H1 (cell line): ENCODE measurements around the gene DLX5. TPM values are rescaled to one million over a fixed set of nuclear protein-coding genes. Genes with fewer than 3 reads are reported as not detected.

Experiments
- CTCF ChIA-PET: fragments of 300-600 bp; sonication (Branson Sonifier 250); formaldehyde crosslinking; loops from one replicate; lab custom pipeline; 2021; ENCODE audit not compliant: partially characterized antibody; lab: Charles Lee
- POLR2A ChIA-PET: fragments of 300-600 bp; sonication (Branson Sonifier 250); formaldehyde crosslinking; loops from one replicate; lab custom pipeline; 2021; ENCODE audit warnings: inconsistent platforms; ENCODE audit not compliant: partially characterized antibody; lab: Charles Lee
- DNase-seq, 2 experiments: peaks; one replicate each; pipeline versions ENCODE4 v3.0.0 to v3.0.0-alpha.2; 2010 to 2022; ENCODE audit warnings: low spot score in 2 of 2, low read depth in 1 of 2, mixed read lengths in 1 of 2
- FAIRE-seq: peaks from 2 replicates; lab custom pipeline; 2011; peaks lifted over from hg19 to GRCh38; lab: Jason Lieb, UNC
- H2AFZ ChIP-seq: 2 replicates; pipeline ENCODE4 v1.8.1; 2012; ENCODE audit warnings: low read length, inconsistent platforms
- H2AK5ac ChIP-seq: 2 replicates; pipeline ENCODE4 v1.6.1; 2013; ENCODE audit warnings: low read depth, low read length
- H2BK120ac ChIP-seq: replicated peaks from 2 replicates; pipeline ENCODE3; 2013; ENCODE audit warnings: low read depth, low read length, inconsistent platforms
- H2BK12ac ChIP-seq: 2 replicates; pipeline ENCODE4 v1.6.1; 2013; ENCODE audit warnings: low read depth, low read length
- H2BK15ac ChIP-seq: 2 replicates; pipeline ENCODE4 v1.6.1; 2013; ENCODE audit warnings: low read length
- H2BK20ac ChIP-seq: 2 replicates; pipeline ENCODE4 v1.6.1; 2013; ENCODE audit warnings: low read length
- H2BK5ac ChIP-seq: 2 replicates; pipeline ENCODE4 v1.6.1; 2013; ENCODE audit warnings: low read depth, low read length
- H3K14ac ChIP-seq: 2 replicates; pipeline ENCODE4 v1.6.1; 2013; ENCODE audit warnings: inconsistent platforms; ENCODE audit not compliant: insufficient read length
- H3K18ac ChIP-seq: 2 replicates; pipeline ENCODE4 v1.6.1; 2013; ENCODE audit warnings: low read length; ENCODE audit errors: extremely low read depth
- H3K23ac ChIP-seq: 2 replicates; pipeline ENCODE4 v1.6.1; 2013; ENCODE audit warnings: inconsistent platforms; ENCODE audit not compliant: insufficient read length
- H3K23me2 ChIP-seq: 2 replicates; pipeline ENCODE4 v1.6.1; 2013; ENCODE audit warnings: low read depth, low read length
- H3K27ac ChIP-seq: 2 replicates; pipeline ENCODE4 v1.6.1; 2011; ENCODE audit warnings: low read depth, low read length, inconsistent platforms
- H3K27me3 ChIP-seq, 4 experiments: replicated peaks in 1 of 4; 1 replicate in 1 of 4; 2 replicates in 3 of 4; pipeline versions ENCODE4 v1.6.1 to v1.8.1; 2011 to 2013; ENCODE audit warnings: low read length in 3 of 4, mild to moderate bottlenecking in 3 of 4, inconsistent platforms in 2 of 4, mixed read lengths in 2 of 4, moderate library complexity in 1 of 4; ENCODE audit not compliant: control insufficient read depth in 3 of 4, insufficient read depth in 3 of 4; ENCODE audit errors: extremely low read depth in 1 of 4
- H3K36me3 ChIP-seq, 4 experiments: 2 replicates each; pipeline versions ENCODE4 v1.6.1 to v1.8.1; 2011 to 2013; ENCODE audit warnings: mild to moderate bottlenecking in 4 of 4, low read length in 3 of 4, moderate library complexity in 2 of 4, control low read depth in 1 of 4, inconsistent platforms in 1 of 4; ENCODE audit not compliant: insufficient read depth in 4 of 4, control insufficient read depth in 2 of 4
- H3K4ac ChIP-seq: replicated peaks from 2 replicates; pipeline ENCODE3; 2013; ENCODE audit warnings: low read length, low read depth, mixed read lengths, inconsistent platforms; ENCODE audit not compliant: insufficient read length
- H3K4me1 ChIP-seq, 4 experiments: replicated peaks in 1 of 4; 1 replicate in 1 of 4; 2 replicates in 3 of 4; pipeline versions ENCODE4 v1.6.1 to v1.8.1; 2011 to 2013; ENCODE audit warnings: low read length in 3 of 4, inconsistent platforms in 2 of 4, mixed read lengths in 1 of 4; ENCODE audit not compliant: insufficient read depth in 4 of 4, control insufficient read depth in 3 of 4
- H3K4me2 ChIP-seq, 2 experiments: 2 replicates each; pipeline versions ENCODE4 v1.6.1 to v1.8.1; 2011 to 2013; ENCODE audit warnings: low read depth in 2 of 2, low read length in 2 of 2, control low read depth in 1 of 2, inconsistent platforms in 1 of 2, mild to moderate bottlenecking in 1 of 2; ENCODE audit not compliant: insufficient read depth in 1 of 2
- H3K4me3 ChIP-seq, 4 experiments: fragments of 200-600, 300-600 bp in 1 of 4; sonication (generic), shearing (Covaris generic), sonication (Bioruptor Twin) in 1 of 4; 2 replicates each; pipeline versions ENCODE4 v1.5.1 to v1.8.1; 2011 to 2016; ENCODE audit warnings: low read length in 4 of 4, low read depth in 3 of 4, control low read depth in 2 of 4, inconsistent platforms in 2 of 4, mild to moderate bottlenecking in 2 of 4, mixed read lengths in 1 of 4, moderate library complexity in 1 of 4; ENCODE audit not compliant: insufficient read depth in 2 of 4; ENCODE audit errors: extremely low read depth in 1 of 4
- H3K56ac ChIP-seq: replicated peaks from 2 replicates; pipeline ENCODE3; 2013; ENCODE audit warnings: low read depth, mild to moderate bottlenecking, mixed read lengths, low read length, inconsistent platforms; ENCODE audit not compliant: insufficient read length
- H3K79me1 ChIP-seq: 2 replicates; pipeline ENCODE4 v1.6.1; 2013; ENCODE audit warnings: low read depth, low read length, control low read depth
- H3K79me2 ChIP-seq, 2 experiments: 2 replicates each; pipeline versions ENCODE4 v1.6.1 to v1.8.1; 2012 to 2013; ENCODE audit warnings: low read length in 2 of 2, mild to moderate bottlenecking in 2 of 2, inconsistent platforms in 1 of 2; ENCODE audit not compliant: insufficient read depth in 2 of 2, control insufficient read depth in 1 of 2
- H3K9ac ChIP-seq, 4 experiments: replicated peaks in 1 of 4; 1 replicate in 1 of 4; 2 replicates in 3 of 4; pipeline versions ENCODE4 v1.6.1 to v1.8.1; 2011 to 2013; ENCODE audit warnings: low read depth in 3 of 4, low read length in 3 of 4, control low read depth in 2 of 4, mild to moderate bottlenecking in 2 of 4, moderate library complexity in 2 of 4, inconsistent platforms in 1 of 4; ENCODE audit errors: extremely low read depth in 1 of 4
- H3K9me3 ChIP-seq, 2 experiments: 2 replicates each; pipeline versions ENCODE4 v1.6.1 to v1.8.1; 2012 to 2013; ENCODE audit warnings: mild to moderate bottlenecking in 2 of 2, moderate library complexity in 2 of 2, control low read depth in 1 of 2, inconsistent platforms in 1 of 2, low read depth in 1 of 2, low read length in 1 of 2, mixed read lengths in 1 of 2; ENCODE audit not compliant: insufficient read depth in 2 of 2
- H4K20me1 ChIP-seq, 2 experiments: replicated peaks in 1 of 2; 2 replicates each; pipeline versions ENCODE3 to v1.8.1; 2011 to 2013; ENCODE audit warnings: inconsistent platforms in 2 of 2, low read length in 2 of 2, mild to moderate bottlenecking in 1 of 2; ENCODE audit not compliant: insufficient read depth in 2 of 2, control insufficient read depth in 1 of 2
- H4K5ac ChIP-seq: 2 replicates; pipeline ENCODE4 v1.6.1; 2013; ENCODE audit warnings: low read length, low read depth, mixed read lengths, inconsistent platforms; ENCODE audit not compliant: insufficient read length
- H4K8ac ChIP-seq: 2 replicates; pipeline ENCODE4 v1.8.0; 2013; ENCODE audit warnings: mild to moderate bottlenecking, moderate library complexity, low read length, inconsistent platforms; ENCODE audit not compliant: insufficient read depth; ENCODE audit errors: extremely low read depth
- H4K91ac ChIP-seq: replicated peaks from 2 replicates; pipeline ENCODE3; 2013; ENCODE audit warnings: low read length, mixed read lengths, inconsistent platforms; ENCODE audit not compliant: insufficient read length
- BCL11A ChIP-seq, 2 experiments: IDR thresholded peaks; one replicate each; pipeline ENCODE4 v1.6.1; 2011; ENCODE audit warnings: low read depth in 2 of 2, low read length in 2 of 2, mild to moderate bottlenecking in 2 of 2
- CBX8 ChIP-seq: fragments of 300-800, 300-1000 bp; sonication (generic); IDR thresholded peaks from 2 replicates; pipeline ENCODE4 v1.7.1; 2016; ENCODE audit warnings: low read depth, low read length, borderline replicate concordance
- CHD2 ChIP-seq: IDR thresholded peaks from 2 replicates; pipeline ENCODE4 v1.6.1; 2012; ENCODE audit warnings: low read length, improper control_type of control experiment
- EP300 ChIP-seq, 2 experiments: IDR thresholded peaks; 1 replicate in 1 of 2; 2 replicates in 1 of 2; pipeline ENCODE4 v1.6.1; 2011 to 2012; ENCODE audit warnings: low read depth in 2 of 2, low read length in 2 of 2, mild to moderate bottlenecking in 2 of 2, borderline replicate concordance in 1 of 2, inconsistent platforms in 1 of 2, moderate library complexity in 1 of 2
- GTF2F1 ChIP-seq: IDR thresholded peaks from 2 replicates; pipeline ENCODE4 v1.6.1; 2012; ENCODE audit warnings: low read depth, low read length, improper control_type of control experiment, borderline replicate concordance
- JUN ChIP-seq: IDR thresholded peaks from 2 replicates; pipeline ENCODE4 v1.6.1; 2011; ENCODE audit warnings: low read depth, mild to moderate bottlenecking, improper control_type of control experiment, low read length
- KDM4A ChIP-seq: IDR thresholded peaks from one replicate; pipeline ENCODE4 v1.7.1; 2012; ENCODE audit warnings: low read depth, mild to moderate bottlenecking, moderate library complexity, low read length, inconsistent platforms; ENCODE audit not compliant: severe bottlenecking
- NRF1 ChIP-seq: IDR thresholded peaks from 2 replicates; pipeline ENCODE4 v1.6.1; 2011; ENCODE audit warnings: mild to moderate bottlenecking, low read depth, low read length, improper control_type of control experiment
- RBBP5 ChIP-seq: IDR thresholded peaks from 2 replicates; pipeline ENCODE4 v1.7.1; 2012; ENCODE audit warnings: low read depth, mild to moderate bottlenecking, inconsistent platforms, low read length, moderate library complexity, borderline replicate concordance
- TCF12 ChIP-seq: IDR thresholded peaks from 2 replicates; pipeline ENCODE4 v1.6.1; 2011; ENCODE audit warnings: low read depth, mild to moderate bottlenecking, low read length
- ZNF274 ChIP-seq: IDR thresholded peaks from 2 replicates; pipeline ENCODE4 v1.7.0; 2012; ENCODE audit warnings: low read length, borderline replicate concordance; ENCODE audit errors: extremely low read depth
- WGBS, 2 experiments: shearing (Covaris generic) in 1 of 2; methylation state at CpG; one replicate each; pipeline versions ENCODE4 v1.1.6 to v1.1.7; 2013 to 2015; ENCODE audit warnings: low lambda C conversion rate in 2 of 2, mixed read lengths in 2 of 2, inconsistent platforms in 1 of 2, low coverage in 1 of 2, missing lambda C conversion rate in 1 of 2; ENCODE audit not compliant: insufficient replicate concordance in 2 of 2, insufficient coverage in 1 of 2, insufficient read length in 1 of 2; ENCODE audit errors: extremely low coverage in 1 of 2, missing lambda C conversion rate in 1 of 2; 5-methylcytosine and 5-hydroxymethylcytosine counted together
- polyA plus RNA-seq, 7 experiments: library from polyadenylated mRNA; depleted of rRNA in 3 of 7; stranded (reverse) in 5 of 7; unstranded in 2 of 7; fragments of >200 nt in 5 of 7; fragments of 200-250 nt in 2 of 7; gene quantifications; 1 replicate in 5 of 7; 2 replicates in 1 of 7; 4 replicates in 1 of 7; pipeline versions ENCODE4 v1.2.1 to v1.2.3, GENCODE V29; 2011 to 2013; ENCODE audit warnings: missing spikeins in 2 of 7, mixed read lengths in 2 of 7
- total RNA-seq: library from RNA; stranded (reverse); fragmentation: NEBNext Ultra II Directional; extraction: Animal tissue kit (Norgen Biotek cat#: 25700); gene quantifications from 2 replicates; pipeline ENCODE4 v1.2.1, GENCODE V29; 2021
- TF ChIP-seq, protein P1 (sequence below): IDR thresholded peaks from 2 replicates; pipeline ENCODE4 v1.6.1; 2011; ENCODE audit warnings: low read depth, mild to moderate bottlenecking, low read length; ENCODE audit not compliant: insufficient read depth

The DLX5 gene
- total and polyA plus RNA-seq, 2 of the 8 experiments (the other 6 are each of a cell fraction or from before 2014, with no cell fraction given): not detected

DNA sequence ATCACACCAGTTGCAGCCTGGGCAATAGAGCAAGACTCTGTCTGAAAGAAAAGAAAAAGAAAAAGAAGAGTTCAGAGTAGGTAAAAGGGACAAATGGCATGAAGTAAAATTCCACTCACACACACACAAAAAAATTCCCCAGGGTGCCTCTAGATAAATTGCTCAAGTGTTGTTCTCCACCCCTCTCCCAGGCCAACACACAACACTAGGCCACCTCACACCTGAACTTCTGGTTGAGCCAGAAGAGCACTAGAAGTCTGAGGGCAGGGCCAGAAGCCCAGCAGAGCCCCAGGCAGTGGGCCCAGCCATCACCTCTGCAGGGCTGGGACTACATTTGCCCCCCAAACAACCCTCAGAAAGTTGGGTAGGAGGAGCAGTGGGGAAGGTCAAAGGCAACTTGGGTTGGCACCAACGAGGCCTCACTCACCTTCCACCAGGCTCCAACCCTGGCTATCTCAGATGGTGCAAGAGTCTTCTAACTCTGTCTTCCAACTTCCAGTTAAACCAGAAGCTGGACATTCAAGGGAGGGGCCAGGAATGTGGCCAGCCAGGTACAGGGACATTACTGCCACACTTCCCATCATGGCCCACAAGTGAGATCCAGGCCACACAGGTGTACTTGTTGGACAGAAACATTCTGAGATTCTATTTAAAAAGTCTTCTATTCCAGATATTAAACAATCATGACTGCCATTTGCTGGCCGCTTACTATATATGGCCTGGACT lies 44.9 kb downstream of the DLX5 start:
- H2BK120ac ChIP-seq: no peak overlapping the region
- no peak overlapping the region for H3K4me2 ChIP-seq
- H4K8ac ChIP-seq: no peak overlapping the region
- H2BK20ac ChIP-seq: no peak overlapping the region
- no peak overlapping the region for H3K14ac ChIP-seq
- ChIA-PET CTCF (no interaction called here), POLR2A (no interaction called here)
- no peak overlapping the region for H2BK5ac ChIP-seq
- H2BK12ac ChIP-seq: no peak overlapping the region
- no peaks in the 10 kb centered on the region for H3K36me3 ChIP-seq
- no peak overlapping the region for H4K5ac ChIP-seq
- FAIRE-seq (no peak), DNase-seq (no peak)
- H3K18ac ChIP-seq: no peak overlapping the region
- no peak overlapping the region for H3K56ac ChIP-seq
- no peak overlapping the region for H3K23ac ChIP-seq
- H3K23me2 ChIP-seq: peaks cover 1% of the 10 kb centered on the region; the same call in 1 of the 2 replicates
- no peaks in the 10 kb centered on the region for H3K4me1 ChIP-seq
- no peaks in the 10 kb centered on the region for H3K79me2 ChIP-seq
- 92% methylated on average over 2 of the region's 2 CpGs; no CpG with 5 or more reads in 1 of the 2 experiments for WGBS, 2 experiments
- no peaks in the 10 kb centered on the region for H3K9me3 ChIP-seq
- no peak overlapping the region for H3K9ac ChIP-seq
- no peak overlapping the region for H3K27ac ChIP-seq
- no peak overlapping the region for H2AFZ ChIP-seq
- no peak overlapping the region for H2AK5ac ChIP-seq
- no peak overlapping the region for H3K4me3 ChIP-seq
- H3K79me1 ChIP-seq: no peaks in the 10 kb centered on the region
- peaks cover 0 to 1% (median 0%) of the 10 kb centered on the region in 4 experiments; a peak in 1 of 7 replicates for H3K27me3 ChIP-seq
- H3K4ac ChIP-seq: no peak overlapping the region
- no peaks in the 10 kb centered on the region for H4K20me1 ChIP-seq
- no peak overlapping the region for H4K91ac ChIP-seq
- no peak overlapping the region for H2BK15ac ChIP-seq
- TF ChIP-seq CBX8: no peak
- no peak for TF ChIP-seq BCL11A (IDR thresholded peaks at IDR 0.05; ENCODE audit: low read depth in 2 of 2, low read length in 2 of 2)
- TF ChIP-seq RBBP5: no peak
- TF ChIP-seq, protein P1, sequence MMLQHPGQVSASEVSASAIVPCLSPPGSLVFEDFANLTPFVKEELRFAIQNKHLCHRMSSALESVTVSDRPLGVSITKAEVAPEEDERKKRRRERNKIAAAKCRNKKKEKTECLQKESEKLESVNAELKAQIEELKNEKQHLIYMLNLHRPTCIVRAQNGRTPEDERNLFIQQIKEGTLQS: no peak
- TF ChIP-seq CHD2: no peak
- TF ChIP-seq KDM4A: no peak
- no peak for TF ChIP-seq JUN
- TF ChIP-seq NRF1: no peak
- TF ChIP-seq GTF2F1: no peak
- no peak for TF ChIP-seq EP300 (IDR thresholded peaks at IDR 0.05; ENCODE audit: borderline replicate concordance in 1 of 2, low read depth in 2 of 2, low read length in 2 of 2)
- TF ChIP-seq ZNF274: no peak
- no peak for TF ChIP-seq TCF12
